Mucosa of rectum (tissue), 2 donors: ENCODE measurements around the gene PRG2.
"Not testable (repeated sequence)": the region's sequence is repeated elsewhere in the genome, so short reads cannot be mapped to it uniquely, and the experiment has no call there.

Experiments used
- H3K27ac ChIP-seq, 2 donors: one replicate each; pipeline ENCODE4 v1.7.0; 2013; ENCODE audit warnings: inconsistent platforms in 2 of 2, low read depth in 2 of 2, low read length in 2 of 2
- H3K27me3 ChIP-seq, 2 donors: one replicate each; pipeline ENCODE4 v1.7.0; 2013; ENCODE audit warnings: low read length in 2 of 2; ENCODE audit not compliant: control insufficient read depth in 2 of 2, insufficient read depth in 2 of 2
- H3K36me3 ChIP-seq, 2 donors: one replicate each; pipeline ENCODE4 v1.7.0; 2013; ENCODE audit warnings: low read length in 2 of 2; ENCODE audit not compliant: control insufficient read depth in 2 of 2, insufficient read depth in 2 of 2
- H3K4me1 ChIP-seq, 2 donors: one replicate each; pipeline ENCODE4 v1.7.0; 2013; ENCODE audit warnings: low read length in 2 of 2, mild to moderate bottlenecking in 1 of 2; ENCODE audit not compliant: control insufficient read depth in 2 of 2, insufficient read depth in 2 of 2
- H3K4me3 ChIP-seq, 2 donors: one replicate each; pipeline ENCODE4 v1.7.0; 2013; ENCODE audit warnings: low read length in 2 of 2
- H3K9ac ChIP-seq, 2 donors: one replicate each; pipeline ENCODE4 v1.7.0; 2013; ENCODE audit warnings: low read length in 2 of 2, low read depth in 1 of 2, mild to moderate bottlenecking in 1 of 2
- H3K9me3 ChIP-seq, 2 donors: one replicate each; pipeline ENCODE4 v1.7.0; 2013; ENCODE audit warnings: low read length in 2 of 2; ENCODE audit not compliant: control insufficient read depth in 2 of 2
- donor health status: healthy.
- donor health status: Normal muscosa, but diverticular disease.

Gene PRG2

DNA sequence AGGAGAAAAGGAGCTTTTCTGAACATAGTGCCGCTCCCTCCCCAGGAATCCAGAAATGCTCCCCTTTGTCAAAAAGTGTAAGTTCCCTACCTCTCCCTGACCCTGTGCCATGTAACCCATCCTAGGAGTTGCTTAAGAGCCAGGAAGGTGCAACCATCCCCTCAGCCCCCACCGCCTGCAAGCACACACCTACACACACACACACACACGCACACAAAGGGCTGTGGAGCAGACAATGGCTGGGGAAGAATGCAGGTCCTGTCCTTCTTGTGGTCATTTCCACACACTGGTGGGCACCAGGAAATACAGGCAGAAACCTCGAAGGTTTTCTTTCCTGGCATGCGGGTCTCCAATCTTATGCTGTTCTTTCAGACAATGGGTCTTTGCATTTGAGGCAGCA lies 51.1 kb downstream of the PRG2 start:
- no peaks in the 10 kb centered on the region for H3K36me3 ChIP-seq
- H3K27me3 ChIP-seq, result no peaks in the 10 kb centered on the region
- H3K4me1 ChIP-seq, result peaks cover 8 to 14% of the 10 kb centered on the region in 2 donors
- H3K9me3 ChIP-seq, result no peaks in the 10 kb centered on the region
- H3K27ac ChIP-seq, result no peak overlapping the region
- H3K4me3 ChIP-seq, result no peak overlapping the region
- no peak overlapping the region for H3K9ac ChIP-seq

DNA sequence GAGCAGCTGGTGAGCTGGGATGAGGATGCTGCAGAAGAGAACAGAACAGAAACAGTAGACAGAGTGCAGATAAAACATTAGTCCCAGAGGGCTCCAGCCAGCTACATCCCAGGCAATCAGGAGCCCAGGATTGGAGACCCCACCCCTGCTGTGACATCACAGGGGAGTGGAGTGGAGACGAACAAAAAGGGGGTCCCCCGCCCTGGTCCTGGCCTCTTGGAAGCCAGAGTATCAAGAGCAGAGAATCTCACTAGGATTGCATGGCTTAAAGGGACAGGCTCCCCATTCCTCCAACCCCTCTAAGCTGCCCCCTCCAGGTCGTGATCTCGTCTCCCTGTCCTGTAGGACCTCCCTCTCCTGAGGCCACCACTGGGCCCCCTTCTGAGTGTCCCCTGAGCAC lies 52.3 kb downstream of the PRG2 start, which contains the start of gene P2RX3:
TSS of gene P2RX3 (plus strand) at position 211 of the 400 bp plus-strand sequence. CDS start 199 bp downstream, outside the sequence.
- Histone ChIP-seq H3K27me3 (no peaks in the 10 kb centered on the region), H3K4me3 (no peak within 1 kb of the TSS)

DNA sequence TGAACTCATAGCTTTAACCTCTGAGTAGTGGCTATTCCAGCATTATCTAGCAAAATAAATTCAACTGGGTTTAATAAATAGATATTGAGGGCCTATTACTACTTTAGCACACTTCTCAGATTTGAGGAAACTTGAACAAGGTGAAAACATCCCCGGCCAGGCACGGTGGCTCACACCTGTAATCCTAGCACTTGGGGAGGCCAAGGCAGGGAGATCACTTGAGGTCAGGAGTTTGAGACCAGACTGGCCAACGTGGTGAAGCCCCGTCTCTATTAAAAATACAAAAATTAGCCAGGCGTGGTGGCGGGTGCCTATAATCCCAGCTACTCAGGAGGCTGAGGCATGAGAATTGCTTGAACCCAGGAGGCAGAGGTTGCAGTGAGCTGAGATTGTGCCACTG lies 53.6 kb downstream of the PRG2 start:
- H3K9me3 ChIP-seq, H3K9ac ChIP-seq, H3K27ac ChIP-seq, H3K4me3 ChIP-seq, H3K27me3 ChIP-seq: not testable (repeated sequence)
- Histone ChIP-seq H3K4me1 (peaks cover 11 to 15% of the 10 kb centered on the region in 2 donors), H3K36me3 (peaks cover 15 to 17% of the 10 kb centered on the region in 2 donors)

More for the DNA sequence above, 52.3 kb downstream of the PRG2 start, which contains the start of gene P2RX3:
- no peaks in the 10 kb centered on the region for H3K9me3 ChIP-seq
- H3K27ac ChIP-seq, result no peak within 1 kb of the TSS
- peaks cover 2 to 5% of the 10 kb centered on the region in 2 donors for H3K36me3 ChIP-seq
- no peak within 1 kb of the TSS for H3K9ac ChIP-seq
- peaks cover 11 to 15% of the 10 kb centered on the region in 2 donors for H3K4me1 ChIP-seq
